ENCODE data around the gene RSF1.
"Not testable (repeated sequence)": the region's sequence is repeated elsewhere in the genome, so short reads cannot be mapped to it uniquely, and the experiment has no call there.

The RSF1 gene, protein sequence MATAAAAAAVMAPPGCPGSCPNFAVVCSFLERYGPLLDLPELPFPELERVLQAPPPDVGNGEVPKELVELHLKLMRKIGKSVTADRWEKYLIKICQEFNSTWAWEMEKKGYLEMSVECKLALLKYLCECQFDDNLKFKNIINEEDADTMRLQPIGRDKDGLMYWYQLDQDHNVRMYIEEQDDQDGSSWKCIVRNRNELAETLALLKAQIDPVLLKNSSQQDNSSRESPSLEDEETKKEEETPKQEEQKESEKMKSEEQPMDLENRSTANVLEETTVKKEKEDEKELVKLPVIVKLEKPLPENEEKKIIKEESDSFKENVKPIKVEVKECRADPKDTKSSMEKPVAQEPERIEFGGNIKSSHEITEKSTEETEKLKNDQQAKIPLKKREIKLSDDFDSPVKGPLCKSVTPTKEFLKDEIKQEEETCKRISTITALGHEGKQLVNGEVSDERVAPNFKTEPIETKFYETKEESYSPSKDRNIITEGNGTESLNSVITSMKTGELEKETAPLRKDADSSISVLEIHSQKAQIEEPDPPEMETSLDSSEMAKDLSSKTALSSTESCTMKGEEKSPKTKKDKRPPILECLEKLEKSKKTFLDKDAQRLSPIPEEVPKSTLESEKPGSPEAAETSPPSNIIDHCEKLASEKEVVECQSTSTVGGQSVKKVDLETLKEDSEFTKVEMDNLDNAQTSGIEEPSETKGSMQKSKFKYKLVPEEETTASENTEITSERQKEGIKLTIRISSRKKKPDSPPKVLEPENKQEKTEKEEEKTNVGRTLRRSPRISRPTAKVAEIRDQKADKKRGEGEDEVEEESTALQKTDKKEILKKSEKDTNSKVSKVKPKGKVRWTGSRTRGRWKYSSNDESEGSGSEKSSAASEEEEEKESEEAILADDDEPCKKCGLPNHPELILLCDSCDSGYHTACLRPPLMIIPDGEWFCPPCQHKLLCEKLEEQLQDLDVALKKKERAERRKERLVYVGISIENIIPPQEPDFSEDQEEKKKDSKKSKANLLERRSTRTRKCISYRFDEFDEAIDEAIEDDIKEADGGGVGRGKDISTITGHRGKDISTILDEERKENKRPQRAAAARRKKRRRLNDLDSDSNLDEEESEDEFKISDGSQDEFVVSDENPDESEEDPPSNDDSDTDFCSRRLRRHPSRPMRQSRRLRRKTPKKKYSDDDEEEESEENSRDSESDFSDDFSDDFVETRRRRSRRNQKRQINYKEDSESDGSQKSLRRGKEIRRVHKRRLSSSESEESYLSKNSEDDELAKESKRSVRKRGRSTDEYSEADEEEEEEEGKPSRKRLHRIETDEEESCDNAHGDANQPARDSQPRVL (N-terminal part only)

GRCh38 chr11:77820565-77821348 lies at the start of gene RSF1, which contains the start of gene AAMDC:
Gene RSF1 (minus strand): TSS chr11:77820722. CDS start chr11:77820714, 8 bp downstream.
Gene AAMDC (plus strand): TSS chr11:77821144. CDS start chr11:77842497, 21,353 bp downstream.
- DNase-seq, result peak; percentile 99

DNA sequence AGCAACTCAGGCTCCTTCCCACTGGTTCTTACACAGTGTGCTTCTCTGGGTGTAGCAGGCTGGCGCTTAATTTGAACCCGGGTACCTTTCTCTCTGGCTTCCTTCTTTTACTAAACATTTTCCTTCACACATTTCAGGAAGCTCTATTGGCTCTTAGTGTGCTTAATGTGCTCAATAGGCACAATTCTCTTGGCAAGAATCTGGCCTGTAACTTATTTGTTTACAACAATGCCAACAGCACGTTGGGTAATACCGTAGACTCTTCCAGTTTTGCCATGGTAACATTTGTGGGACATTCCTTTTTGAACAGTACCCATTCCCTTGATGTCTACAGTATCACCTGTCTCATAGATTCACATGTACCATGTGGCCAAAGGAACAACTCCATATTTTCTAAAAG lies 48.2 kb upstream of the RSF1 start:
- no peak for DNase-seq

- DNase-seq, result no peak
Observed at GRCh38 chr11:77866336-77866735, 45.8 kb upstream of the RSF1 start.

GRCh38 chr11:77865805-77866204 lies 45.3 kb upstream of the RSF1 start:
- DNase-seq, result peak; percentile 28

DNA sequence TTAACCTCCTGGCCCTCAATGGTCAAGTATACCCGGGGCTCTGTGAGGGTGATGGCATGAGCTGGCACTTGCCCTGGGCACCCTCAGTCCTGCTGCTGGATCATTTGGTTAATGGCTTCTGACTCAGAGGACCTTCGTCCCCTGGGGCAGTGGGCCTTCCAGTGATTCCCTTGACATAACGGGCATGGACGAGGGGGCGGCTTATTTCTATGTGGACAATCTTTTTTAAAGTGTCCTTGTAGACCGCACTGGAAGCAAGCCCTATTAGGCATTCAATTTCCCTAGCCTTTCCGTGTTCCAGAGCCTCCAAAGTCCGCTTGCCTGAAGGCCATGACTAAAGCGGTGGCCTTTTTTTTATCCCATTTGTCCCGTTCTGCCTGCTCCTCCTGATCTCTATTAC lies 40.9 kb upstream of the RSF1 start:
- not testable (repeated sequence) for DNase-seq

DNA sequence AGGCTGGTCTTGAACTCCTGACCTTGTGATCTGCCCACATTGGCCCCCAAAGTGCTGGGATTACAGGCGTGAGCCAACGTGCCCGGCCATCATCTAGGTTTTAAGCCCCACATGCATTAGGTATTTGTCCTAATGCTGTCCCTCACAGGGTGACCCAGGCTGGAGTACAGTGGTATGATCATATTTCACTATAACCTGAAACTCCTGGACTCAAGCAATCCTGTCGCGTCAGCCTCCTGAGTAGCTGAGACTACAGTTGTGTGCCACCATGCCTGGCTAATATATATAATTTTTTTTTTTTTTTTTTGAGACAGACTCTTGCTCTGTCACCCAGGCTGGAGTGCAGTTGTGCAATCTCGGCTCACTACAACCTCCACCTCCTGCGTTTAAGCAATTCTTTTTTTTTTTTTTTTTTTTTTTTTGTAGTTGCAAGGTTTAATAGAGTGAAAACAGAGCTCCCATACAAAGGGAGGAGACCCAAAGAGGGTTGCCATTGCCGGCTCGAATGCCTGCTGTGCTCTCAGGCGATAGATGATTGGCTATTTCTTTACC lies 37.5 kb upstream of the RSF1 start:
- not testable (repeated sequence) for DNase-seq

DNA sequence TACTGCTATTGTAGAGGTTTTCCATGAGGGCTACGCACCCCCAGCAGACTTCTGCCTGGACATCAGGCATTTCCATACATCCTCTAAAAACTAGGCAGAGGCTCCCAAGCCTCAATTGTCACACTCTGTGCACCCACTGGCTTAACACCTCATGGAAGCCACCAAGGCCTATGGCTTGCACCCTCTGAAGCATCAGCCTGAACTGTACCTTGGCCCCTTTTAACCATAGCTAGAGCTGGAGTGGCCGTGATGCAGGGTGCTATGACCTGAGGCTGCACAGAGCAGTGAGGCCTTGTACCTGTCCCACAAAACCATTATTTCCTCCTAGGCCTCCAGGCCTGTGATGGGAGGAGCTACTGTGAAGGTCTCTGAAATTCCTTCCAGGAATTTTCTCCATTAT lies 34.3 kb upstream of the RSF1 start:
- DNase-seq, result no peak

GRCh38 chr11:77851503-77851902 lies 31.0 kb upstream of the RSF1 start:
- peak; percentile 40 for DNase-seq

- not testable (repeated sequence) for DNase-seq
Observed at GRCh38 chr11:77843700-77844099, 23.2 kb upstream of the RSF1 start.

GRCh38 chr11:77842441-77843121 lies 22.1 kb upstream of the RSF1 start:
- DNase-seq, result peak; percentile 21

- DNase-seq, result no peak
Observed at GRCh38 chr11:77833302-77833701, 12.8 kb upstream of the RSF1 start.

- no peak for DNase-seq
Observed at GRCh38 chr11:77828926-77829325, 8.4 kb upstream of the RSF1 start.

DNA sequence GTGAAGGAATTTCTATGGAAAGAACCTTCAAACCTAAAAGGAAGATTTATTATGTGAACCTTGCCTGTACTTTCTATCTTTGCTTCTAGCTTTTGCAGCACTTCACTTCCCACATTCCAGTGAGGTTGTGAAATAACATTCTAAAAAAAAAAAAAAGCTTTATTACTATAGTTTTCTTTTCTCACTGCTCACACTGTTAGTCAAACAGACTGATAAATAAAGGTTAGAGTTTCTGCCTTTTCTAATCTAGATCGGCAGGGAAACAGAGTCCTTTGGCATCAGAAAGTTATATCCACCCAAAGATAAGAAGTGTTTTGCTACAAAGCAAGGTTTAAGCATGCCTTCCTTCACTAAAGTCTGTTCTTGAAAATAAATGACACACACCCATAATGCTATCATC lies 3.3 kb upstream of the RSF1 start:
- DNase-seq, result peak; percentile 31

DNA sequence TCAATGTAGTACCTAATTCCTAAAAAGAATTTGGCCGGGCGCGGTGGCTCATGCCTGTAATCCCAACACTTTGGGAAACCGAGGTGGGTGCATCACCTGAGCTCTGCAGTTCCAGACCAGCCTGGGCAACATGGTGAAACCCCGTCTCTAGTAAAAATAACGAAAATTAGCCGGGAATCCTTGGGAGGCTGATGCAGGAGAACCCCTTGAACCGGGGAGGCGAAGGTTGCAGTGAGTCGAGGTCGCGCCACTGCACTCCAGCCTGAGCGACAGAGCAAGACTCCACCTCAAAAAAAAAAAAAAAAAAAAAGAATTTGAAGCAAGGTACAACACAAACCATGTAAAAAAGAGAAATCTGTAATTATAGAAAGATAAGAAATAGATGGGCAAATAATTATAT lies 1.6 kb upstream of the RSF1 start:
- not testable (repeated sequence) for DNase-seq

- peak; percentile 27 for DNase-seq
Observed at GRCh38 chr11:77821349-77821851, 878 bp upstream of the RSF1 start.

DNA sequence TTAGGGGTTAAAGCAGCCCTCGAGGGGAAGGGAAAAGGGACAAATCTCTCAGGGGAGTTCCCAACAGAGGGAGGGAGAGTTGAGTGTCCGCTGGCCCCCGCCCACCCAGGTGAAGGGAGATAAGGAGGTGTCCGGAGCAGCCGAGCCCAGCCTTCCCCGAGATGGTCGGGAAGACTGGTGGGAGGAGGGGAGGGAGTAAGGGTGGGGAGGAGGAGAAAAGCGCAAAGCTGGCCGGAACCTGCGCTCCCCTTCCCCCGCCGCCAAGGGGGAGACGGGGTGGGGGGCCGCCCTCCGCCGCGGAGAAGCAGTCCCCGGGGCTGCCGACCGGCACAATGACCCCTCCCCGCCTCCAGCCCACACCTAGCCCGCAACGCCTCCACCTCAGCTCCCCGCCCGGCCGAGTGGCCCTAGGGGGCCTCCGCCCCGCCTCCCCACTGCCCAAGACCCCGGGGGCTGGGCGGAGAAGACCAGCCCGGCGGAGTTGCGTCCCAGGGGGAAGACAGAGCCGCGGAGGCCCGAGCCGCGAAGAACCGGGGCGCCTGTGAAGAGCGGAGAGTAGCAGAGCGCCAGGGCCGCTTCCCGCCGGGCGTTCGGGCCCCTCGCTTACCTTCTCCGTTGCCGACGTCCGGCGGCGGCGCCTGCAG lies 479 bp downstream of the RSF1 start:
- peak; percentile 25 for DNase-seq

DNA sequence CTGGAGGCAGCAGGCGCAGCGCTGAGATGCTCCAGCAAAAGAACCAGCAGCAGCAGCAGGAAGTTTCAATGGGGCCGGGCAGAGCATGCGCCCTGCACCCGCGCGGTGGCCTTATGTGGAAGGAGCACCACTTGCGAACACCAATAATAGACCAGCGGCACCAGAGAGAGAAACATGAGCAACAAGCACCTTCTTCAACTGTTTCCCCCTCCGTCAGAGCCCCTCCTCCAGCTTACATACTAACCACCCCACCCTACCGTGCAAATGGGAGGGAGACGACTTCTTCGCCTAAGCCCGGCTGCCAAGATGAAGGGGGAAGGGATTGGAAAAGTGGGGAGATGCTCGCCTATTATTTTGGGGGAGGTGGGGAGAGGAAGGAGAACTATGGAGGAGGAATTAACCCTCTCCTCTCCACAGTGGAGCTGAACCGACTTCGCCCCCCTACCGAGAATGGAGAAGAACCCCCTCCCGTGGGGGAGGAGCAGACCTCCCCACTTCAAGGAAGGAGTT lies 1.1 kb downstream of the RSF1 start:
- DNase-seq, result peak; percentile 81

DNA sequence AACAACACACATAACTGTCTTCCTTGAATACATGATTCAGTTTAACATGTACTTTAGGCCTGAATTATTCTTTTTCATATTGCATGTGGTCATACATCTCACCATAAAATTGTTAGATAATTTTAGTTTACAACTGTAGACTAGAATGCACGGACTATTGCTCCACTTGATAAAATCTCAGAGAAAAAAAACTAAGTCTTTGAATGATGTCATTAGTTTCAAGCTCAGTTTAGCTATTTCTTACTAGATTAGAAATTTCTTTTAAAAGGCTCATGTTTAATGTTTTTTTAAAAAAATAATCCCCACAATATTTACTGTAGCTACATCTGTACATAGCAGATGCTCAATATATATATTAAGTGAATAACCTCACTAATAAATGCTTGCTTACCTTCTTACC lies 5.1 kb downstream of the RSF1 start:
- DNase-seq, result no peak

DNA sequence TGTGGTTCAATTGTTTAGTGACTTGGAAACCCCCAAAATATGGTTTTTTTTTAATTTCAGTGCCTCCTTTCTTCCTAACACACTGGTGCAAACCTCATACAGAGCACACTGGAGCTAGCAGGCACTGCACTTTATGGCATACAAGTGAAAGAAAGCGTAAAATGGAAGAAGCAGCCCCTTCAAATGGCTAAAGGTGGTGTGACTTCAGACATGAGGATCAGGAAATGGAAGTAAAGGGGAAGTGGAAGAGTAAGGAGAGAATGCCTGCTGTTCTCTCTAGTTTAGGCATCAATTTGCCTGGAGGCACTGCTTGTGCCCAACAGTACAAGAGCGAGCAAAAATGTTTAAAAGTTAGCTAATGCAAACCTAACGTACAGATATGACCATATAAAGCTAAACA lies 5.7 kb downstream of the RSF1 start:
- DNase-seq, result no peak

DNA sequence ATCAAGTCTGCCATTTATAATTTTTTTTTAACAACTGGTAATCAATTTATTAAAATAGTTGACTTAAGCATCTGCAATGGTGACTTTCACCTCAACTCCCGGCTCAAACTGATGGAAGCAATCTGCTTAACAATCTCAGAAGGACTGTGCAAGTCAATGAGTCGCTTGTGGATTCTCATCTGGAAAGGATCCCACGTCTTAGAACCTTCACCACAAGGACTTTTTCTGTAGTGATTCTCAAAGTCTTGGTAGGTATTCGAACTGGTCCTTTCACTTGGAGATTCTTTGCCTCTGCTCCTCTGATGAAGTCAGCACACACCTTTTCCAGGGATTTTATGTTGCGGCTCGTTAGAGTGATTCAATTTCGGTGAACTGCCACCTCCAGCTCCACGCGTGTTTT lies 7.3 kb downstream of the RSF1 start:
- peak; percentile 49 for DNase-seq
